GM23338 (cell line): ENCODE measurements around the gene WFDC12. TPM values are rescaled to one million over a fixed set of nuclear protein-coding genes. Genes with fewer than 3 reads are reported as not detected.

Experiments used
- ATAC-seq: fragments of 200-7000 bp; cut with Tn5 transposase; 3 replicates; pipeline ENCODE4 v1.9.1; 2020
- DNase-seq: peaks from one replicate; pipeline ENCODE4 v3.0.0-alpha.2; 2015; ENCODE audit warnings: low spot score
- H2AFZ ChIP-seq: fragments of 200-600 bp; sonication (generic); 2 replicates; pipeline ENCODE4 v1.8.0; 2016; ENCODE audit warnings: antibody characterized with exemption, mild to moderate bottlenecking, moderate library complexity
- H3F3A ChIP-seq: fragments of 200-600 bp; sonication (generic); replicated peaks from 2 replicates; pipeline ENCODE4 v1.8.0; 2017; ENCODE audit warnings: antibody characterized with exemption, mixed run types, low read depth
- H3K27ac ChIP-seq: fragments of 200-600 bp; sonication (generic); 2 replicates; pipeline ENCODE4 v1.6.1; 2016; ENCODE audit warnings: low read depth
- H3K27me3 ChIP-seq: fragments of 200-600 bp; sonication (generic); 2 replicates; pipeline ENCODE4 v1.8.0; 2016; ENCODE audit warnings: mild to moderate bottlenecking, mixed run types, moderate library complexity; ENCODE audit not compliant: insufficient read depth
- H3K36me3 ChIP-seq: fragments of 200-600 bp; sonication (generic); 2 replicates; pipeline ENCODE4 v1.8.0; 2016; ENCODE audit warnings: mild to moderate bottlenecking; ENCODE audit not compliant: insufficient read depth
- H3K4me1 ChIP-seq: fragments of 200-600 bp; sonication (generic); 2 replicates; pipeline ENCODE4 v1.8.0; 2016; ENCODE audit warnings: mild to moderate bottlenecking, moderate library complexity; ENCODE audit not compliant: insufficient read depth
- H3K4me2 ChIP-seq: fragments of 200-600 bp; sonication (generic); 2 replicates; pipeline ENCODE4 v1.7.1; 2017; ENCODE audit warnings: mixed run types
- H3K4me3 ChIP-seq: fragments of 200-600 bp; sonication (generic); 2 replicates; pipeline ENCODE4 v1.6.1; 2016; ENCODE audit warnings: mixed run types
- H3K79me2 ChIP-seq: fragments of 200-600 bp; sonication (generic); replicated peaks from 2 replicates; pipeline ENCODE4 v1.8.0; 2017; ENCODE audit warnings: mild to moderate bottlenecking; ENCODE audit not compliant: insufficient read depth
- H3K9me2 ChIP-seq: fragments of 200-600 bp; sonication (generic); 2 replicates; pipeline ENCODE4 v1.8.0; 2017; ENCODE audit not compliant: insufficient read depth
- H4K20me1 ChIP-seq: fragments of 200-600 bp; sonication (generic); replicated peaks from 2 replicates; pipeline ENCODE4 v1.8.0; 2017; ENCODE audit warnings: mild to moderate bottlenecking; ENCODE audit not compliant: insufficient read depth
- H3K27ac Mint-ChIP-seq: 2 replicates; pipeline ENCODE4 v1.8.0; 2020; ENCODE audit warnings: inconsistent platforms, mild to moderate bottlenecking, moderate library complexity, mixed read lengths
- H3K27me3 Mint-ChIP-seq: 3 replicates; pipeline ENCODE4 v1.8.0; 2022; ENCODE audit warnings: low read depth, mild to moderate bottlenecking, moderate library complexity, mixed read lengths, inconsistent platforms; ENCODE audit not compliant: insufficient read depth, poor library complexity
- H3K36me3 Mint-ChIP-seq: 3 replicates; pipeline ENCODE4 v1.8.0; 2021; ENCODE audit warnings: low read depth, mild to moderate bottlenecking, inconsistent platforms, moderate library complexity, mixed read lengths
- H3K4me1 Mint-ChIP-seq: 3 replicates; pipeline ENCODE4 v1.8.0; 2020; ENCODE audit warnings: mild to moderate bottlenecking, inconsistent platforms, mixed read lengths
- H3K4me3 Mint-ChIP-seq: 3 replicates; pipeline ENCODE4 v1.8.0; 2021; ENCODE audit warnings: moderate library complexity, mild to moderate bottlenecking, inconsistent platforms, mixed read lengths
- H3K9me3 Mint-ChIP-seq: 3 replicates; pipeline ENCODE4 v1.8.0; 2020; ENCODE audit warnings: moderate library complexity, mild to moderate bottlenecking, inconsistent platforms, mixed read lengths
- CREB1 ChIP-seq: fragments of 250-450 bp; sonication (Bioruptor Pico); IDR thresholded peaks from 2 replicates; pipeline ENCODE4 v1.5.0; 2020; ENCODE audit warnings: low read depth, mild to moderate bottlenecking, moderate library complexity
- EZH2 ChIP-seq: fragments of 200-600 bp; sonication (generic); IDR thresholded peaks from one replicate; pipeline ENCODE4 v1.8.0; 2017; ENCODE audit warnings: antibody characterized with exemption, mild to moderate bottlenecking, low read depth; ENCODE audit not compliant: unreplicated experiment
- EZH2phosphoT487 ChIP-seq: fragments of 200-600 bp; sonication (generic); IDR thresholded peaks from one replicate; pipeline ENCODE4 v1.8.1; 2018; ENCODE audit warnings: antibody characterized with exemption; ENCODE audit not compliant: unreplicated experiment
- JUNB ChIP-seq: IDR thresholded peaks from one replicate; pipeline ENCODE4 v1.6.1; 2016; ENCODE audit warnings: antibody characterized with exemption; ENCODE audit not compliant: unreplicated experiment
- NANOG ChIP-seq: IDR thresholded peaks from 2 replicates; pipeline ENCODE4 v1.6.1; 2016; ENCODE audit warnings: antibody characterized with exemption, borderline replicate concordance
- POLR2AphosphoS5 ChIP-seq: IDR thresholded peaks from 2 replicates; pipeline ENCODE4 v1.6.1; 2016; ENCODE audit warnings: antibody characterized with exemption, low read depth
- STAT1 ChIP-seq: IDR thresholded peaks from one replicate; pipeline ENCODE4 v1.6.1; 2016; ENCODE audit warnings: antibody characterized with exemption; ENCODE audit not compliant: unreplicated experiment
- ZNF114 ChIP-seq: fragments of 250-450 bp; sonication (Bioruptor Pico); IDR thresholded peaks from 2 replicates; pipeline ENCODE4 v1.5.0; 2020; ENCODE audit warnings: mild to moderate bottlenecking, moderate library complexity
- polyA plus RNA-seq: library from polyadenylated mRNA; unstranded; fragments of >200 nt; fragmentation: Nextera tagmentation; extraction: Ambion mirVana; gene quantifications from 2 replicates; pipeline ENCODE4 v1.2.1, GENCODE V29; 2016
- total RNA-seq: library from RNA; depleted of rRNA; stranded (reverse); fragments of >200 nt; shearing (Covaris generic); gene quantifications from 2 replicates; pipeline ENCODE4 v1.2.3, GENCODE V29; 2014
- TF ChIP-seq, protein P1 (sequence below): IDR thresholded peaks from one replicate; pipeline ENCODE4 v1.6.1; 2018; ENCODE audit warnings: antibody characterized with exemption; ENCODE audit not compliant: unreplicated experiment
- TF ChIP-seq, protein P2 (sequence below), 2 experiments: fragments of 200-600 bp in 1 of 2; sonication (generic) in 1 of 2; conservative IDR thresholded peaks; 2 replicates each; pipeline versions ENCODE4 v1.5.1 to v1.6.1; 2016 to 2017; ENCODE audit warnings: antibody characterized with exemption in 2 of 2, low read depth in 2 of 2, mild to moderate bottlenecking in 2 of 2, moderate library complexity in 1 of 2
- TF ChIP-seq, protein P3 (sequence below): IDR thresholded peaks from 2 replicates; pipeline ENCODE4 v1.6.1; 2016; ENCODE audit warnings: antibody characterized with exemption

The WFDC12 gene
- total and polyA plus RNA-seq, 2 experiments from 2014 or later = not detected

DNA sequence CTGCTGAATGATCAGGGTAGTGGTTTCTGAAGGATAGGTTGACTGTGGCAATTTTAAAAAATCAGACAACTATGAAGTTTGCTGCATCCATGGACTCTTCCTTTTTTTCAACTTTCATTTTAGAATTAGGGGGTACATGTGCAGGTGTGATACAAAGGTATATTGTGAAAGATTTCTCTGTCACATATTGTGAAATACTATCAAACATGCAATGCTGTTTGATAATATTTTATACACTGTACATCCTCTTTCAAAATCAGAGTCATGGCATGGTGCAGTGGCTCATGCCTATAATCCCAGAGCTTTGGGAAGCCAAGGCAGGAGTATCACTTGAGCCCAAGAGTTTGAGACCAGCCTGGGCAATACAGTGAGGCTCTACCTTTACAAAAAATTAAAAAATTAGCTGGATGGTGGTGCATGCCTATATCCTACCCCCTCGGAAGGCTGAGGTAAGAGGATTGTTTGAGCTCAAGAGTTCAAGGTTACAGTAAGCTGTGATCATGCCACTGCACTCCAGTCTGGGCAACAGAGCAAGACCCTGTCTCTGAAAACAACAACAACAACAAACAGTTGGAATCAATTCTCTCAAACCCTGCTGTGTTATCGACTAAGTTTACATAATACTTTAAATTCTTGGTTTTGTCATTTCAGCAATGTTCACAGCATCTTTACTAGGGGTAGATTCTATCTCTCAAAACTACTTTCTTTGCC lies 4.6 kb downstream of the WFDC12 start (continued):
- TF ChIP-seq, protein P1, sequence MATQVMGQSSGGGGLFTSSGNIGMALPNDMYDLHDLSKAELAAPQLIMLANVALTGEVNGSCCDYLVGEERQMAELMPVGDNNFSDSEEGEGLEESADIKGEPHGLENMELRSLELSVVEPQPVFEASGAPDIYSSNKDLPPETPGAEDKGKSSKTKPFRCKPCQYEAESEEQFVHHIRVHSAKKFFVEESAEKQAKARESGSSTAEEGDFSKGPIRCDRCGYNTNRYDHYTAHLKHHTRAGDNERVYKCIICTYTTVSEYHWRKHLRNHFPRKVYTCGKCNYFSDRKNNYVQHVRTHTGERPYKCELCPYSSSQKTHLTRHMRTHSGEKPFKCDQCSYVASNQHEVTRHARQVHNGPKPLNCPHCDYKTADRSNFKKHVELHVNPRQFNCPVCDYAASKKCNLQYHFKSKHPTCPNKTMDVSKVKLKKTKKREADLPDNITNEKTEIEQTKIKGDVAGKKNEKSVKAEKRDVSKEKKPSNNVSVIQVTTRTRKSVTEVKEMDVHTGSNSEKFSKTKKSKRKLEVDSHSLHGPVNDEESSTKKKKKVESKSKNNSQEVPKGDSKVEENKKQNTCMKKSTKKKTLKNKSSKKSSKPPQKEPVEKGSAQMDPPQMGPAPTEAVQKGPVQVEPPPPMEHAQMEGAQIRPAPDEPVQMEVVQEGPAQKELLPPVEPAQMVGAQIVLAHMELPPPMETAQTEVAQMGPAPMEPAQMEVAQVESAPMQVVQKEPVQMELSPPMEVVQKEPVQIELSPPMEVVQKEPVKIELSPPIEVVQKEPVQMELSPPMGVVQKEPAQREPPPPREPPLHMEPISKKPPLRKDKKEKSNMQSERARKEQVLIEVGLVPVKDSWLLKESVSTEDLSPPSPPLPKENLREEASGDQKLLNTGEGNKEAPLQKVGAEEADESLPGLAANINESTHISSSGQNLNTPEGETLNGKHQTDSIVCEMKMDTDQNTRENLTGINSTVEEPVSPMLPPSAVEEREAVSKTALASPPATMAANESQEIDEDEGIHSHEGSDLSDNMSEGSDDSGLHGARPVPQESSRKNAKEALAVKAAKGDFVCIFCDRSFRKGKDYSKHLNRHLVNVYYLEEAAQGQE = no peak
- TF ChIP-seq POLR2AphosphoS5 = no peak

DNA sequence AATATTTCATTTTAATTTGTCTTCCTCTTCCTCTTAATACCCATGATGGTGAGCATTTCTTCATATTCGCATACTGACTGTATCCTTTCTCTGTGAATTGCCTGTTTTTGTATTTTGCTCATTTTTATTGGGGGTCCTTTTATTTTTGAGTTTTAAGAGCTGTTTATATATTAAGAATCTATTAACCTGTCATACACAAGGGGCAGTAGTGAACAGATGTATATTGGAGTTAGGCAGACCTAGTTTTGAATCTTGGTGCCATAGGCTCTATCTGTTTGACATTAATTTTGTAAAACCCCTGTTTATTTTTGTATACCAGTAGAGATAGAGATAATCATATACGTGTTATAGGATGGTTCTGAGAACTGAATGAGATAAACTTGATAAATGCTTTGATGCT lies 6.2 kb downstream of the WFDC12 start:
- Histone ChIP-seq H2AFZ (no peak overlapping the region), H3F3A (no peaks in the 10 kb centered on the region), H3K4me3 (no peak overlapping the region), H4K20me1 (no peaks in the 10 kb centered on the region), H3K4me2 (no peak overlapping the region), H3K27me3 (no peaks in the 10 kb centered on the region), H3K27ac (no peak overlapping the region), H3K4me1 (peaks cover 4% of the 10 kb centered on the region; the same call in 1 of the 2 replicates), H3K9me2 (no peaks in the 10 kb centered on the region), H3K79me2 (no peaks in the 10 kb centered on the region), H3K36me3 (no peaks in the 10 kb centered on the region)
- H3K27ac Mint-ChIP-seq = no peak overlapping the region
- no peaks in the 10 kb centered on the region for H3K9me3 Mint-ChIP-seq
- H3K27me3 Mint-ChIP-seq = peaks cover 2% of the 10 kb centered on the region
- DNase-seq = no peak
- no peak for ATAC-seq
- H3K4me3 Mint-ChIP-seq = no peak overlapping the region
- H3K4me1 Mint-ChIP-seq = peaks cover 10% of the 10 kb centered on the region; the same call in 2 of the 3 replicates
- no peaks in the 10 kb centered on the region for H3K36me3 Mint-ChIP-seq
- TF ChIP-seq EZH2 (no peak), POLR2AphosphoS5 (no peak), JUNB (no peak), EZH2phosphoT487 (no peak), STAT1 (no peak), NANOG (no peak)
- TF ChIP-seq, protein P2, sequence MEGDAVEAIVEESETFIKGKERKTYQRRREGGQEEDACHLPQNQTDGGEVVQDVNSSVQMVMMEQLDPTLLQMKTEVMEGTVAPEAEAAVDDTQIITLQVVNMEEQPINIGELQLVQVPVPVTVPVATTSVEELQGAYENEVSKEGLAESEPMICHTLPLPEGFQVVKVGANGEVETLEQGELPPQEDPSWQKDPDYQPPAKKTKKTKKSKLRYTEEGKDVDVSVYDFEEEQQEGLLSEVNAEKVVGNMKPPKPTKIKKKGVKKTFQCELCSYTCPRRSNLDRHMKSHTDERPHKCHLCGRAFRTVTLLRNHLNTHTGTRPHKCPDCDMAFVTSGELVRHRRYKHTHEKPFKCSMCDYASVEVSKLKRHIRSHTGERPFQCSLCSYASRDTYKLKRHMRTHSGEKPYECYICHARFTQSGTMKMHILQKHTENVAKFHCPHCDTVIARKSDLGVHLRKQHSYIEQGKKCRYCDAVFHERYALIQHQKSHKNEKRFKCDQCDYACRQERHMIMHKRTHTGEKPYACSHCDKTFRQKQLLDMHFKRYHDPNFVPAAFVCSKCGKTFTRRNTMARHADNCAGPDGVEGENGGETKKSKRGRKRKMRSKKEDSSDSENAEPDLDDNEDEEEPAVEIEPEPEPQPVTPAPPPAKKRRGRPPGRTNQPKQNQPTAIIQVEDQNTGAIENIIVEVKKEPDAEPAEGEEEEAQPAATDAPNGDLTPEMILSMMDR (conservative IDR thresholded peaks at IDR 0.05; ENCODE audit: low read depth in 2 of 2) = no peak

DNA sequence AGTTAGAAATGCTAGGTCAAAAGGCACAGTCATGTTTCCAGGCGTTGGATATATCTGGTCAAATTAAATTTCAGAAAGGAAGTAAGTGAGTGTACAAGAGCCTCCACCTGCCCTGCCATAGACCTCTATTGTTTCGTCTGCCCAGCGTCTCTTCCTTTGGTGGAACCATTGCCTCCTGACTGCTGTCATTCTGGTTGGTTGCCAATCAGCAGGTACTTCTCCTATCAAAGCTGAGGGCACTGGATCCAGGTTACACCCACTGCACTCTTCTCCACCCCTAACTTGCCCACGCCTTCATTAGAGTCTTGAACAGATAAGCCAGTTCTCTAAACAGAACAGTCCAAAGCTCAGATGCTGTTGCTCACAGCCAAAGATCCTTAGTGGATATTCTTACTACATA lies 6.7 kb downstream of the WFDC12 start:
- H3K9me3 Mint-ChIP-seq = no peaks in the 10 kb centered on the region
- no peak for ATAC-seq
- no peaks in the 10 kb centered on the region for H3K79me2 ChIP-seq
- TF ChIP-seq, protein P1 = no peak
- no peak for TF ChIP-seq STAT1
- TF ChIP-seq ZNF114 (CRISPR knock-in tag) = no peak
- TF ChIP-seq POLR2AphosphoS5 = no peak
- TF ChIP-seq, protein P3, sequence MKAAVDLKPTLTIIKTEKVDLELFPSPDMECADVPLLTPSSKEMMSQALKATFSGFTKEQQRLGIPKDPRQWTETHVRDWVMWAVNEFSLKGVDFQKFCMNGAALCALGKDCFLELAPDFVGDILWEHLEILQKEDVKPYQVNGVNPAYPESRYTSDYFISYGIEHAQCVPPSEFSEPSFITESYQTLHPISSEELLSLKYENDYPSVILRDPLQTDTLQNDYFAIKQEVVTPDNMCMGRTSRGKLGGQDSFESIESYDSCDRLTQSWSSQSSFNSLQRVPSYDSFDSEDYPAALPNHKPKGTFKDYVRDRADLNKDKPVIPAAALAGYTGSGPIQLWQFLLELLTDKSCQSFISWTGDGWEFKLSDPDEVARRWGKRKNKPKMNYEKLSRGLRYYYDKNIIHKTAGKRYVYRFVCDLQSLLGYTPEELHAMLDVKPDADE = no peak
- TF ChIP-seq NANOG = no peak
- no peak for TF ChIP-seq CREB1 (CRISPR knock-in tag)
- no peak for TF ChIP-seq EZH2phosphoT487

More for the DNA sequence above, 6.7 kb downstream of the WFDC12 start:
- no peak for DNase-seq
- Histone ChIP-seq H4K20me1 (no peaks in the 10 kb centered on the region), H3K4me2 (no peak overlapping the region), H2AFZ (no peak overlapping the region), H3K36me3 (no peaks in the 10 kb centered on the region), H3F3A (no peaks in the 10 kb centered on the region), H3K27me3 (no peaks in the 10 kb centered on the region), H3K9me2 (no peaks in the 10 kb centered on the region), H3K27ac (no peak overlapping the region), H3K4me1 (peaks cover 4% of the 10 kb centered on the region; the same call in 1 of the 2 replicates), H3K4me3 (no peak overlapping the region)
- Mint-ChIP-seq H3K4me1 (peaks cover 10% of the 10 kb centered on the region; the same call in 2 of the 3 replicates), H3K36me3 (no peaks in the 10 kb centered on the region), H3K27me3 (peaks cover 2% of the 10 kb centered on the region), H3K27ac (no peak overlapping the region), H3K4me3 (no peak overlapping the region)
